IPS DF 4.7 (cell line): ENCODE data around the gene ZNF442.
"Not testable (repeated sequence)": the region's sequence is repeated elsewhere in the genome, so short reads cannot be mapped to it uniquely, and the experiment has no call there.

Experiments used
- DNase-seq: peaks from one replicate; pipeline ENCODE4 v3.0.0-alpha.2; 2013; ENCODE audit warnings: low spot score; ENCODE audit errors: extremely low read depth

ZNF442 gene

DNA sequence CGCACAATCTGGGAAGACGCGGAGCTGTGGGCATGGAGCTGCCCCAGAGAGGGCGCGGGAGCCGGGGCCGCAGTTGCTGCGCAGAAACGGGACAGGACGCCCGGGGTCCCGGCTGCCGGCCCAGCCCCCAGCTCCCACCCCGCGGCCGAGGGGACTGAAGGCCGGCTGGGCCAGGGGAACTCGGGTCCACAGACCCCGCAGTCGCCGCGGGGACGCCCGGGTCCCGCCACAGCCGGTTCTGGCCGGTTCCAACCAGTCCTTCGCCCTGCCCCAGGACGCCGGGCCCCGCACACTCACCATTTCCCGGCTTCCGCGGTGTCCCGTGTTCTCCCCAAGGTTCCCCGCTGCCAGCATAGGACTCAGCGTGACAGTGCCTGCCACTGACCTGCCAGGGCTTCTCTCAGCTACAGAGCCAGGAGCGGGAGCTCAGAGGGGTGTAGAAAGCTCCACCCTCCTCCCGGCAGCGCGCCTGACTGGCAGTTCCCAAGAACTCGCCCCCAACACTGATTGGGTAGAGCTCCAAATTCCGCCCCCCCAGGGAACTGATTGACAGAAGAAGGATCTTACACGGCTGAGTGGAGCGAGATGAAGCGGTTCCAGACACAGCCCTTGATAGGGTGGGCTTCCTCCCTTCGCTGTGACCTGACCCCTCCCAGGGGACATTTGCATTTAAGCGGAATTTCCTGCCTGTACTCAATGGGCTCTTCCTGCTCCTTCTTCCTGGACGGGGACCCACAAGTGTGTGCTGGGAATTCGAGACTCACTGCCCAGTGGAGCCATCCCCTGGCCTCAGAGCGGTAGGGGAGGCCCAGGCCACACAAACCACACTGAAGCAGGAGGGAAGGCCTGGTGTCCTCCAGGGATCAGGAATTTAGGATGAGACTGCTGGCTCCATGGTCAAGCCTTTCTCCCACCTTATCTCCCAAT lies at the start of gene ZNF442:
Gene ZNF442, minus strand, starts transcription at position 448 of the 927 bp plus-strand sequence. CDS start 2,052 bp downstream, outside the sequence.
- DNase-seq, result peak; percentile 94

DNA sequence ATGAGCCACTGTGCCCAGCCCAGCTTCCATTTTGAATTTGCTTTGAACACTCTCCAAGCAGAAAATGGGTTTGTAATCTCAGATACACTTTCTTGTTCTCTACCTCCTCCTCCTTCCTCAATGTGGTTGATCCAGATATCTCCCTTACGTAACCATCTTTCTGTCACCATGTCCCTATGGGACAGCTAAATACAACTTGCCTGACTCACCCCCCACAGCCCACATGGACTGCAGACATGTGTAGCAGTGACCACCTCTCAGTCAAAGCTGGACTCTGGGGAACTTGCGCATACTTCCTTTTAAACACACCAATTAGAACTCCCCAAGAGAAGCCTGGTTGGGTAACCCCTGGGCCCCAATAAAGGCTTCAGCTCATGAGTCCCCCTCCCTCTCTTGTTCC lies 46.4 kb upstream of the ZNF442 start:
- DNase-seq, result no peak

DNA sequence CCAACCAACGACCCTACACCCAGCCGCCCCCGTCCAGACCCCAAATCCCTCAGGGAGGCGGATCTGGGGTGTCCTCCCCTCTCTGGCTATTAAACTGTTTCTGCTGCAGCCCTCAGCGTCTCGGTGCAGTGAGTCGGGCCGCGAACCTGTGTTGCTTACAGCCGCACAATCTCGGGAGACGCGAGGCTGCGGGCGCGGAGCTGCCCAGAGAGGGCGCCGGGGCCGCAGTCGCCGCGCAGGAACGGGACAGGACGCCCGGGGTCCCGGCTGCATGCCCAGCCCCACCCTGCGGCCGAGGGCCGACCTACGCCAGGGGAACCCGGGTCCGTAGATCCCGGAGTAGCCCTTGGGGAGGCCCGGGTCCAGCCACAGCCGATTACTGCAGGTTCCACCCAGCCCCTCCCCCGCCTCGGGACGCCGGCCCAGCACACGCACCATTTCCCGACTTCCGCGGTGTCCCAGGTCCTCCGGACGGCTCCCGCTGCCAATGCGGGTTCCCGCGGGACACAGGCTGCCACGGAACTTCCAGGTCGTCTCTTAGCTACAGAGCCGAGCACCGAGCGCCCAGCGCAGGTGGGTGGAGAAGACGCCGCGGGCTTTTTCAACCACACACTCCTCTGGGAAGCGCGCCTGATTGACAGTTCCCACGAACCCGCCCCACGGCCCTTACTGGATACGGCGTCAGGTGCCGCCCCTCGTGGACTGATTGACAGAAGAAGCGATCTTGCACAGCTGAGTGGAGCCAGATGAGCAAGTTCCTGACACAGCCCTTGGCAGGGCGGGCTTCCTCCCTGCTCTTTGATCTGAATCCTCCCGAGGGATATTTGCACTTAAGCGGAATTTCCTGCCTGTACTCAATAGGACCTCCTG lies 35.4 kb upstream of the ZNF442 start, which contains the start of gene ZNF799:
Gene ZNF799, minus strand, starts transcription at position 639 of the 870 bp plus-strand sequence. Its CDS starts 201 bp downstream, at position 438.
- peak; percentile 78 for DNase-seq

DNA sequence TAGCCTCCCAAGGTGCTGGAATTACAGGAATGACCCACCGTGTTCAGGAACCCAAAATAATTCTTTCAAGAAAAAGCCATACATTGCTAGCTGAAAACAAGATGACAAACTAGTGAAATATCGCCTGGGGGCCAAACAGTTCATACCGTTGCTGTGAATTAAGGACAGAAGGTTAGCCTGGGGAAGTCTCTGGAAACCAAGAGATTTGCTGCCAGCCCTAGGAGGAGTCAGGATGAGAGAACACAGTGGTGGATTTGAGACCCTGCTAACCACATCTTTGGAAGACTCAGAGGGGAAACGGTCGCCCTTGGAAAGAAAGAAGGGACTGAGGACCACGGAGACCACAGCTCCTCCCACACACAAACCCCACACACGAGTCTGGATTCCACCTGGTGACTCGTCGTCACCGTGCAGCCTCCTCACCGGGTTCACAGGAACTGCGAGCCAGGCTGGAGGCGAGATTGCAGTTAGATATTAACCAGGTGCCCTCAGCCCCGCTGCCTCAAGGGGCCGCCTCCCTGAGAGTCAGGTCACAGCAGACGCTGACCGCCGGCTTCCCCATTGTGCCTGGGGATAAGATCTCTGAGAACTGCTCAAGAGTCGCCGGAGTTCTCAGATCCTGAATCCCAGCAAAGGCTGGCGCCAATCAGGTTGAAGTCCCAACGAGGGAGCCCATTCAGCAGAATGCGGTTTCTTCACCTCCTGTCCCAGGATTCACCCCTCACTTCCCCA lies 34.6 kb upstream of the ZNF442 start:
- DNase-seq, result not testable (repeated sequence)

DNA sequence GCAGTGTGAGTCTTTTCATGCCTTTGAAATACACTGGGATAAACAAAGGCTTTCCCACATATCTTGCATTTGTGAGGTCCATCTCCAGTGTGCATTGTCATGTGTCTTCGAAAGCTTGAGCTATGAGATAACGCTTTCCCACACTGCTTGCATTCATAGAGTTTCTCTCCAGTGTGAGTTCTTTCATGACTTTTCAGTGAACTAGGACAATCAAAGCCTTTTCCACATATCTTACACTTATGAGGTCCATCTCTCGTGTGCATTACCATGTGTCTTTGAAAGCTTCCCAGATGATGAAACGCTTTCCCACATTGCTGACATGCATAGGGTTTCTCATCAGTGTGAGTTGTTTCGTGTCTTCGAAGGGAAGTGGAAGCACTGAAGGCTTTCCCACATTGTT lies 25.7 kb upstream of the ZNF442 start:
- DNase-seq, result not testable (repeated sequence)

DNA sequence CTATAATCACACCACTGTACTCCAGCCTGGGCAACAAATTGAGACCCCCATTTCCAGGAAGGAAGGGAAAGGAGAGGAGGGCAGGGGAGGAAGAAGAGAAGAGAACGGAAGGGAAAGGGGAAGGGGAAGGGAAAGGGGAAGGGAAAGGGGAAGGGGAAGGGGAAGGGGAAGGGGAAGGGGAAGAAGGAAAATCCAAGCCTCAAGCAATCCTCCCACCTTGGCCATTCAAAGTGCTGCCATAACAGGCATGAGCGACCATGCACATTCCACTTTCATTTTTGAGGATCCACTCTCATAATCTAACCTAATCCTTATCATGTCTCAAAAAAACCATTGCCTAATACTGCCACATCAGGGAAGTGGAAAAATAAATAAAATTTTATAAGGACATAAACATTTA lies 20.9 kb upstream of the ZNF442 start:
- DNase-seq, result not testable (repeated sequence)

DNA sequence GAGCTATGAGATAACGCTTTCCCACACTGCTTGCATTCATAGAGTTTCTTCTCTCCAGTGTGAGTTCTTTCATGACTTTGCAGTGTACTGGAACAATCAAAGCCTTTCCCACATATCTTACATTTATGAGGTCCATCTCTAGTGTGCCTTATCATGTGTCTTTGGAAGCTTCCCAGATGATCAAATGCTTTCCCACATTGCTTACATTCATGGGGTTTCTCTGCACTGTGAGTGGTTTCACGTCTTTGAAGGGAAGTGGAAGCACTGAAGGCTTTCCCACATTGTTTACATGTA lies 14.9 kb upstream of the ZNF442 start:
- DNase-seq, result no peak

DNA sequence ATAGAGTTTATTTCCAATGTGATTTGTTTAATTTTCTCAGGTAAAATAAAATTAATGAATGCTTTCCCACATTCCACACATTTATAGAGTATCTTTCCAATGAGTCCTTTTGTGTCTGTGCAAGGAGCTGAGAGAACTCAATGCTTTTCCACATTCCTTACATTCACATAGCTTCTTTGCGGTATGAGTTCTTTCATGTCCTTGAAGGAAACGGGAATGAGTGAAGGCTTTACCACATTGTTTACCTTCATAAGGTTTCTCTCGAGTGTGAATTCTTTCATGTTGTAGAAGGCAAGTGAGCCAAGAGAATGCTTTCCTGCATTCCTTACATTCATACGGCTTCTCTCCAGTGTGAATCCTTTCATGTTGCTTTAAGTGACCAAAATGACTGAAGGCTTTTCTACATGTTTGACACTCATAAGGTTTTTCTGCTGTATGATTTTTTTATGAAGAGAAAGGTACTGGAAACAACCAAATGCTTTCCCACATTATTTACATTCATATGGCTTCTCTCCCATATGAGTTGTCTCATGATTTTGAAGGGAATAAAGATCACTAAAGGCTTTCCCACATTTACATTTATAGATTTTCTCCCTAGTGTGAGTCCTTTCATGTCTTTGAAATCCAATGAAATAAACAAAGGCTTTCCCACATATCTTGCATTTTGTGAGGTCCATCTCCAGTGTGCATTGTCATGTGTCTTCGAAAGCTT lies 14.4 kb upstream of the ZNF442 start:
- no peak for DNase-seq

DNA sequence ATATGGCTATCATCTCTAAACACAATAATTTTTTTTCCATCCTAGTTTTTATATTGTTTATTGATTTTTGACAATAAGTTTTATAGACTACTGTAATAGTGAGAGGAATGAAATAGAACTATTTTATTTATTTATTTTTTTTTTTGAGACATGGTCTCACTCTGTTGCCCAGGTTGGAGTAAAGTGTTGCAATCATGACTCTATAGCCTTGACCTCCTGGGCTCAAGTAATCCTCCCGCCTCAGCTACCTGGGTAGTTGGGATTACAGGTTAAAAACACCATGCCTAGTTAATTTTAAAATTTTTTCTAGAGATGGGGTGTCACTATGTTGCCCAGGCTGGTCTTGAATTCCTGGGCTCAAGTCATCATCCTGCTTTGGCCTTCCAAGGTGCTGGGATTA lies 8.5 kb upstream of the ZNF442 start:
- no peak for DNase-seq

DNA sequence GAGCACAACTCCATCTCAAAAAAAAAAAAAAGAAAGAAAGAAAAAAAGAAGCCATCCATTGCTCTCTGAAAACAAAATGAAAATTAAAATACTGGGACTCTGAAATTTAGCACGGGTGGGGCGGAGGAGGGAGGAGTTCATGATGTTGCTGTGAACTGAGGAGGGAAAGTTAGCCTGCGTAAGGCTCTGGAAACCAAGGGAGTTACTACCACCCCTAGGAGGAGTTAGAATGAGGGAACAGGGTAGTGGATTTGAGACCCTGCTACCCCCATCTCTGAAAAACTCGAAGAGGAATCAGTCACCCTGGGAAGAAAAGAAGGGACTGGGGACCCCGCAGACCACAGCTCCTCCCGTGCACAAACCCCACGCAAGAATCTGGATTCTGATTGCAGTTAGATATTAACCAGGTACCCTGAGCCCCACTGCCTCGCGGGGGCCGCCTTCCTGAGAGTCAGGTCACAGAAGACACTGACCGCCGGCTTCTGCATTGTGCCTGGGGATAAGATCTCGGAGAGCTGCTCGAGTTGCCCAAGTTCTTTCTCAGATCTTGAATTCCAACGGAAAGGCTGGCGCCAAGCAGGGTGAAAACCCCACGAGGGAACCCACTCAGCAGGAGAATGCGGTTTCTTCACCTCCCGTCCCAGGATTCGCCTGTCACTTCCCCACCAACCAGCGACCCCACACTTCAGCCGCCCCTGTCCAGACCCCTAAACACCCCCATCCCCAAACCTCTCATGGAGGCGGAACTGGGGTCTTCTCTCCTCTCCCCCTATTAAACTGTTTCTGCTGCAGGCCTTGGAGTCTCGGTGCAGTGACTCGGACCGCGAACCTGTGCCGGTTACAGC lies 870 bp downstream of the ZNF442 start:
- no peak for DNase-seq

DNA sequence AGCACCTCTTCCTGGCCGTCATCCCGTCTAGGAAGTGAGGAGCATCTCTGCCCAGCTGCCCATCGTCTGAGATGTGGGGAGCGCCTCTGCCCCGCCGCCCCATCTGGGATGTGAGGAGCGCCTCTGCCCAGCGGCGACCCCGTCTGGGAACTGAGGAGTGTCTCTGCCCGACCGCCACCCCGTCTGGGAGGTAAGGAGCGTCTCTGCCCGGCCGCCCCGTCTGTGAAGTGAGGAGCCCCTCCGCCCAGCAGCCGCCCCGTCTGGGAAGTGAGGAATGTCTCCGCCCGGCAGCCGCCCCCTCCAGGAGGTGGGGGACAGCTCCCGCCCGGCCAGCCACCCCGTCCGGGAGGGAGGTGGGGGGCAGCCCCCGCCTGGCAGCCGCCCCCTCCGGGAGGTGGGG lies 3.2 kb downstream of the ZNF442 start:
- DNase-seq, result not testable (repeated sequence)

DNA sequence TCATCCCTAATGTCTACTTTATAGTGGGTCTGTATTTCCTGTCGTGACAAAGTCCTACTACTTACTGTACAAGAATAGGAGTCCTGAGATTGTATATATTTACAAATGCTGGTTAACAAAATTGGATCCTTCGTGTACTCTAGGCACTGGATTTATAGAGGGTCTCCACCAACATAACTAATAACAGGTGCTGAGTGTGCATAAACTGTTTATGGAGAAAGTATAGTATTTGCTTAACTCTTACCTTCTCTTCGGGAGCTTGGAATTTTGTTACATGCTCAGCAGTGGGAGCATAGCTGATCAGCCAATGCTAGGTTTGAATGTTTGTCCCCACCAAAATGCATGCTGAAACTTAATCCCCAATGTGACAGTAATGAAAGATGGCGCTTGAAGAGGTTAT lies 12.1 kb downstream of the ZNF442 start:
- DNase-seq, result no peak

DNA sequence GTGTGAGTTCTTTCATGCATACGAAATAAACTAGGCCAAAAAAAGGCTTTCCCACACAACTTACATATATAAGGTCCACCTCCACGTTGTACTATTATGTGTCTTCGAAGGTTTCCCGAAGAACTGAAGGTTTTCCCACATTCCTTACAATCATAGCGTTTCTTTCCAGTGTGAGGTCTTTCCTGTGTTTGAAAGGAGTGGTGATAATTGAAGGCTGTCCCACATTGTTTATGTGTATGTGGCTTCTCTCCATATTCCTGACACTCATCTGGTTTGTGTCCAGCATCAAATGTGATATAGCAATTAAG lies 14.6 kb downstream of the ZNF442 start:
- no peak for DNase-seq

DNA sequence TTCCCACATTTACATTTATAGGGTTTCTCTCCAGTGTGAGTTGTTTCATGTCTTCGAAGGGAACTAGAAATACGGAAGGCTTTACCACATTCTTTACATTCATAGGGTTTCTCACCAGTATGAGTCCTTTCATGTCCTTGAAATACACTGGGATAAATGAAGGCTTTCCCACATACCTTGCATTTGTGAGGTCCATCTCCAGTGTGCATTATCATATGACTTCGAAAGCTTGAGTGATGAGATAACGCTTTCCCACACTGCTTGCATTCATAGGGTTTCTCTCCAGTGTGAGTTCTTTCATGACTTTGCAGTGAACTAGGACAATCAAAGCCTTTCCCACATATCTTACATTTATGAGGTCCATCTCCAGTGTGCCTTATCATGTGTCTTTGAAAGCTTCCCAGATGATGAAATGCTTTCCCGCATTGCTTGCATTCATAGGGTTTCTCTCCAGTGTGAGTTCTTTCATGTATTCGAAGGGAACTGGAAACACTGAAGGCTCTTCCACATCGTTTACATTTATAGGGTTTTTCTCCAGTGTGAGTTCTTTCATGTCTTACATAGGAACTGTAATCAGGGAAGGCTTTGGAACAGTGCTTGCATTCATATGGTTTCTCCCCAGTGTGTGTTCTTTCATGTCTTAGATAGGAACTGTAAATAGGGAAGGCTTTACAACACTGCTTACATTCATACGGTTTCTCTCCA lies 15.1 kb downstream of the ZNF442 start:
- no peak for DNase-seq

DNA sequence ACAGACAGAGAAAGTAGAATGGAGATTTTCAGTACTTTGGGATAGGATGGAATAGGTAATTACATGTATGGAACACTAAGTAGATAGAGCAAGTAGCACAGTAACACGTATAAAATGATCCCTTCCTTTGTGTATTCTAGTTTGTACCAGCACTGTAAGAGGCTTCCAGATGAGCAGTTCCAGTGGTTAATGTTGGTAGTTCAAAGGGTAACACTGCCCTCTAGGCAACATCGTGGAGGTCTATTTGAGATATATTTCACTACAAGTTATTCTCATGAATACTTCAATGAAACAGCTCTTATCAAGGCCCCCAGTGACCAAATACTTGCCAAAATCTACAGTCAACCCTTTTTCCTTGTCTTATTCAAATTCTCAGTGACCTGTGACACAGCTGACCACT lies 18.6 kb downstream of the ZNF442 start:
- no peak for DNase-seq

DNA sequence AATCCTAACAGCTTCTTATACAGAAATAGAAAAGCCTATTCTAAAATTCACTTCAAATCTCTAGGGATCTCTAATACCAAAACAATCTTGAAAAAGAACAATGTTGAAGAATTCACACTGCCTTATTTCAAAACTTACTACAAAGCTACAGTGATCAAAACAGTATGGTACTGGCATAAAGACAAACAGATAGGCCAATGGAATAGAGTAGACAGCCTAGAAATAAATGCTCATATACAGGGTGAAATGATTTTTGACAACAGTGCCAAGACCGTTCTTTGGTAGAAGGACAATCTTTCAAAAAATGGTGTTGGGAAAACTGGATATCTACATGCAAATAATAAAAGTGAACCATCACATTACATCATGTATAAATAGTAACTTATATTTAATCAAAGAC lies 20.3 kb downstream of the ZNF442 start:
- no peak for DNase-seq

DNA sequence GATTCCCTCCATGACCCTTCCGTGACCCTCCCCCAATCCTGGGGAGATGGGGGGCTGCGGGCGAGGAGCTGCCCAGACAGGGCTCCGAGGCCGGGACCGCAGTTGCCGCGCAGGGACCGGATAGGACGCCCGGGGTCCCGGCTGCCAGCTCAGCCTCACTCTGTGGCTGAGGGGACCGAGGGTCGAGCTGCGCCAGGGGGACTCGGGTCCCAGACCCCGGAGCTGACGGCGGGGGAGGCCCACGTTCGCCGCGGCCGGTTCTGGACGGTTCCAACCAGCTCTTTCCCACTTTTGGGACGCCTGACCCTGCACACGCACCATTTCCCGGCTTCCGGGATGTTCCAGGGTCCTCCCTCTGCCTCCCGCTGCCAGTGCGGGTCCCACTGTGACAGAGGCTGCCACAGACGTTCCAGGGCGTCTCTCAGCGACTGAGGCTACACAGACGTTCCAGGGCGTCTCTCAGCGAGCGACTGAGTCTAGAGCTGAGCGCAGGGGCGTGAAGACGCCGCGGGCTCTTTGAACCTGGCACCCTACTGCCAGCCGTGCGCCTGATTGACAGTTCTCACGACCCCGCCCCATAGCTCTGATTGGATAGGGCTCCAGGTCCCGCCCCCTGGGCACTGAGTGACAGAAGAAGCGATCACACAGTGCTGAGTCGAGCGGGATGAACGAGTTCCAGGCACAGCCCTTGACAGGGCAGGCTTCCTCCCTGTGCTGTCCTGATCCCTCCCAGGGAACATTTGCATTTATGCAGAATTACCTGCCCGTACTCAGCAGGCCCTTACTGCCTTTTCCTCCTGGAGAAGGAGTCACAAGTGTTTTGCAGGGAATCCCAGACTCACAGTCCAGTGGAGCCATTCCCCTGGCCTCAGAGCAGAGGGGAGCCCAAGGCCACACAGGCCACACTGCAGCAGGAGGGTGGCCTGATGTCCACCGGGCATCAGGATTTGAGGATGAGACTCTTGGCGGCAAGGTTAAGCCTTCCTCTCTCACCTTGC lies 32.0 kb downstream of the ZNF442 start, which contains the start of gene ZNF563:
Gene ZNF563, minus strand, starts transcription at position 472 of the 998 bp plus-strand sequence. Its CDS starts 151 bp downstream, at position 321.
- DNase-seq, result peak; percentile 92
